Epithelial cell of esophagus (primary cell): ENCODE results near the gene STIM2.

Experiments
- DNase-seq: peaks from one replicate; pipeline ENCODE4 v3.0.0; 2010; ENCODE audit warnings: low read depth
- H3K4me3 ChIP-seq: 2 replicates; pipeline ENCODE4 v1.5.1; 2011; ENCODE audit warnings: mild to moderate bottlenecking, low read length, control low read depth
- CTCF ChIP-seq: IDR thresholded peaks from 2 replicates; pipeline ENCODE4 v1.5.1; 2011; ENCODE audit warnings: low read depth, mild to moderate bottlenecking, low read length, control low read depth, inconsistent platforms; ENCODE audit not compliant: insufficient read depth; ENCODE audit errors: missing control alignments

STIM2 gene

GRCh38 chr4:27055221-27055760 lies 194.7 kb downstream of the STIM2 start:
- no peak for TF ChIP-seq CTCF
- DNase-seq, result no peak
- no peak overlapping the region for H3K4me3 ChIP-seq

GRCh38 chr4:27056281-27056680 lies 195.6 kb downstream of the STIM2 start:
- no peak overlapping the region for H3K4me3 ChIP-seq
- TF ChIP-seq CTCF, result no peak
- DNase-seq, result no peak

GRCh38 chr4:27057053-27057452 lies 196.4 kb downstream of the STIM2 start:
- no peak for TF ChIP-seq CTCF
- no peak for DNase-seq
- H3K4me3 ChIP-seq, result no peak overlapping the region

GRCh38 chr4:27057662-27058061 lies 197.0 kb downstream of the STIM2 start:
- no peak for DNase-seq
- TF ChIP-seq CTCF, result no peak

GRCh38 chr4:27058819-27059406 lies 198.3 kb downstream of the STIM2 start:
- TF ChIP-seq CTCF, result no peak
- no peak for DNase-seq

More at GRCh38 chr4:27057662-27058061, 197.0 kb downstream of the STIM2 start:
- H3K4me3 ChIP-seq, result no peak overlapping the region

GRCh38 chr4:27059446-27059845 lies 198.8 kb downstream of the STIM2 start:
- H3K4me3 ChIP-seq, result no peak overlapping the region
- TF ChIP-seq CTCF, result no peak
- DNase-seq, result peak; percentile 44

More at GRCh38 chr4:27058819-27059406, 198.3 kb downstream of the STIM2 start:
- H3K4me3 ChIP-seq, result no peak overlapping the region

GRCh38 chr4:27062256-27062655 lies 201.6 kb downstream of the STIM2 start:
- DNase-seq, result no peak
- TF ChIP-seq CTCF, result no peak
- no peak overlapping the region for H3K4me3 ChIP-seq
